Right renal cortex interstitium (tissue), 3 donors: Measurements from ENCODE around the gene MMP25. TPM values are rescaled to one million over a fixed set of nuclear protein-coding genes. Genes with fewer than 3 reads are reported as not detected.
A peak's percentile ranks its signal among the peaks of the same experiment; 100 is the strongest.

Source experiments
- DNase-seq, 3 donors: peaks; one replicate each; pipeline ENCODE4 v3.0.0-alpha.2; 2013; ENCODE audit warnings: low read depth in 3 of 3, low spot score in 2 of 3
- polyA plus RNA-seq, 3 donors: library from polyadenylated mRNA; unstranded; fragments of 120-200 nt; gene quantifications; one replicate each; pipeline ENCODE4 v1.2.1, GENCODE V29; 2013; ENCODE audit not compliant: insufficient read length in 3 of 3

The MMP25 gene
- polyA plus RNA-seq, result under 1 TPM; 0.35 to 0.82 (median 0.79) TPM

GRCh38 chr16:3045758-3046640 is at the start of gene MMP25:
TSS of gene MMP25 (plus strand) at chr16:3046561. CDS start at chr16:3046918, 357 bp downstream.
- DNase-seq, result no peak

- no peak for DNase-seq
Measured at GRCh38 chr16:2999929-3000328, 46.4 kb upstream of the MMP25 start.

- DNase-seq, result no peak
Measured at GRCh38 chr16:3000540-3000939, 45.8 kb upstream of the MMP25 start.

- DNase-seq, result no peak
Measured at GRCh38 chr16:3001316-3001715, 45.0 kb upstream of the MMP25 start.

GRCh38 chr16:3003582-3004270 is 42.6 kb upstream of the MMP25 start:
- peak; percentile 88 to 94 (median 90) for DNase-seq

- no peak for DNase-seq
Measured at GRCh38 chr16:3004319-3004718, 42.0 kb upstream of the MMP25 start.

- no peak for DNase-seq
Measured at GRCh38 chr16:3004781-3005284, 41.5 kb upstream of the MMP25 start.

- DNase-seq, result no peak
Measured at GRCh38 chr16:3007059-3007956, 39.1 kb upstream of the MMP25 start.

- DNase-seq, result no peak
Measured at GRCh38 chr16:3007957-3008689, 38.2 kb upstream of the MMP25 start.

GRCh38 chr16:3008690-3009037 is 37.7 kb upstream of the MMP25 start:
- no peak for DNase-seq

- no peak for DNase-seq
Measured at GRCh38 chr16:3009568-3010390, 36.6 kb upstream of the MMP25 start.

GRCh38 chr16:3010510-3010909 is 35.9 kb upstream of the MMP25 start:
- DNase-seq, result no peak

GRCh38 chr16:3012246-3012645 is 34.1 kb upstream of the MMP25 start:
- DNase-seq, result no peak

- DNase-seq, result no peak
Measured at GRCh38 chr16:3012828-3013420, 33.4 kb upstream of the MMP25 start, which contains the start of gene CLDN9. TSS of gene CLDN9 (plus strand) at chr16:3012923. CDS start at chr16:3013363, 440 bp downstream.

- DNase-seq, result no peak
Measured at GRCh38 chr16:3013491-3013951, 32.8 kb upstream of the MMP25 start.

GRCh38 chr16:3013998-3014690 is 32.2 kb upstream of the MMP25 start:
- DNase-seq, result no peak

GRCh38 chr16:3014971-3015370 is 31.4 kb upstream of the MMP25 start:
- no peak for DNase-seq
